ENCODE data around the gene TEKT3.

DNA sequence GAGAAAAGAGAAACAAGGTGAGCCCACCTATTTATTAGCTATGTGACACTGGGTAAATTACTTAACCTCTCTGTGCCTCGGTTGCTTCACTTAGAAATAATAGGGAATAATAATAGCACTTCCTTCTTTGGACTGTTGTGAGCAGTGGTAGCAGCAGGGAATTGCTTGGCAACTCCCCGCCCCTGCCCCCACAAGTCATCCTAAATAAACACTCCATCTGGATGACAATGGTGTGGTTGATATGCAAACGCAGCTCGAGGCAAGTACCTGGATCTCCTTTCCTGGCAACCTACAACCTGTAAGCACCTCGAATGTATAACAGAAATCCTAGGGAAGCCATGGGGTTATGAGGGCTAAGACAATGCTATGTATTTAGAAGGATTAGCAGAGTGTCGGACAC lies 9.1 kb downstream of the TEKT3 start:
- TF ChIP-seq, protein P1, sequence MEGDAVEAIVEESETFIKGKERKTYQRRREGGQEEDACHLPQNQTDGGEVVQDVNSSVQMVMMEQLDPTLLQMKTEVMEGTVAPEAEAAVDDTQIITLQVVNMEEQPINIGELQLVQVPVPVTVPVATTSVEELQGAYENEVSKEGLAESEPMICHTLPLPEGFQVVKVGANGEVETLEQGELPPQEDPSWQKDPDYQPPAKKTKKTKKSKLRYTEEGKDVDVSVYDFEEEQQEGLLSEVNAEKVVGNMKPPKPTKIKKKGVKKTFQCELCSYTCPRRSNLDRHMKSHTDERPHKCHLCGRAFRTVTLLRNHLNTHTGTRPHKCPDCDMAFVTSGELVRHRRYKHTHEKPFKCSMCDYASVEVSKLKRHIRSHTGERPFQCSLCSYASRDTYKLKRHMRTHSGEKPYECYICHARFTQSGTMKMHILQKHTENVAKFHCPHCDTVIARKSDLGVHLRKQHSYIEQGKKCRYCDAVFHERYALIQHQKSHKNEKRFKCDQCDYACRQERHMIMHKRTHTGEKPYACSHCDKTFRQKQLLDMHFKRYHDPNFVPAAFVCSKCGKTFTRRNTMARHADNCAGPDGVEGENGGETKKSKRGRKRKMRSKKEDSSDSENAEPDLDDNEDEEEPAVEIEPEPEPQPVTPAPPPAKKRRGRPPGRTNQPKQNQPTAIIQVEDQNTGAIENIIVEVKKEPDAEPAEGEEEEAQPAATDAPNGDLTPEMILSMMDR (IDR thresholded peaks at IDR 0.05): no peak
- TF ChIP-seq POLR2A (IDR thresholded peaks at IDR 0.05) (no peak), POLR2AphosphoS5 (IDR thresholded peaks at IDR 0.05) (no peak), EP300 (IDR thresholded peaks at IDR 0.05; ENCODE audit: low read depth) (no peak)
